ENCODE results near the gene TJP3.
A peak's percentile ranks its signal among the peaks of the same experiment; 100 is the strongest.

TJP3 gene

GRCh38 chr19:3671680-3672574, 36.3 kb upstream of the TJP3 start:
- DNase-seq = no peak

- no peak for DNase-seq
Measured at GRCh38 chr19:3672575-3672948, 35.6 kb upstream of the TJP3 start.

- DNase-seq = no peak
Measured at GRCh38 chr19:3672993-3673392, 35.2 kb upstream of the TJP3 start.

GRCh38 chr19:3673506-3674439, 34.4 kb upstream of the TJP3 start:
- DNase-seq = no peak

- no peak for DNase-seq
Measured at GRCh38 chr19:3674784-3675543, 33.2 kb upstream of the TJP3 start.

- DNase-seq = no peak
Measured at GRCh38 chr19:3678188-3678587, 30.0 kb upstream of the TJP3 start.

GRCh38 chr19:3679138-3679537, 29.0 kb upstream of the TJP3 start:
- DNase-seq = no peak

GRCh38 chr19:3679581-3679980, 28.6 kb upstream of the TJP3 start:
- no peak for DNase-seq

GRCh38 chr19:3680939-3681338, 27.2 kb upstream of the TJP3 start:
- DNase-seq = no peak

GRCh38 chr19:3682286-3682685, 25.9 kb upstream of the TJP3 start:
- no peak for DNase-seq

GRCh38 chr19:3682741-3683404, 25.3 kb upstream of the TJP3 start:
- no peak for DNase-seq

- no peak for DNase-seq
Measured at GRCh38 chr19:3683405-3684053, 24.7 kb upstream of the TJP3 start.

GRCh38 chr19:3684054-3684816, 23.9 kb upstream of the TJP3 start:
- DNase-seq = no peak

- DNase-seq = no peak
Measured at GRCh38 chr19:3684817-3685410, 23.3 kb upstream of the TJP3 start.

GRCh38 chr19:3687393-3687773, 20.8 kb upstream of the TJP3 start:
- DNase-seq = no peak

GRCh38 chr19:3687774-3688706, 20.1 kb upstream of the TJP3 start:
- peak; percentile 36 for DNase-seq

- no peak for DNase-seq
Measured at GRCh38 chr19:3690551-3691371, 17.4 kb upstream of the TJP3 start.

- DNase-seq = no peak
Measured at GRCh38 chr19:3691372-3691716, 16.8 kb upstream of the TJP3 start.

- DNase-seq = no peak
Measured at GRCh38 chr19:3691726-3692125, 16.5 kb upstream of the TJP3 start.
